Body of pancreas (tissue), 4 donors: ENCODE results near the gene TSHZ2. TPM values are rescaled to one million over a fixed set of nuclear protein-coding genes. Genes with fewer than 3 reads are reported as not detected.

ENCODE experiments used
- ATAC-seq: fragments of 150-250 bp; one replicate; pipeline ENCODE4 v1.9.1; 2016
- DNase-seq, 4 donors: peaks; one replicate each; pipeline ENCODE4 v3.0.0-alpha.2; 2019
- H3K27ac ChIP-seq, 4 donors: fragments of 200-600 bp; sonication (generic); 1 replicate in 3 of 4; 2 replicates in 1 of 4; pipeline versions ENCODE4 v1.5.1 to v1.6.1; 2016 to 2019; ENCODE audit warnings: mild to moderate bottlenecking in 1 of 4, mixed read lengths in 1 of 4, moderate library complexity in 1 of 4
- H3K27me3 ChIP-seq, 2 donors: fragments of 200-600 bp; sonication (generic); one replicate each; pipeline ENCODE4 v1.6.0; 2016; ENCODE audit warnings: mild to moderate bottlenecking in 1 of 2
- H3K36me3 ChIP-seq, 2 donors: fragments of 200-600 bp; sonication (generic); replicated peaks in 1 of 2; 2 replicates each; pipeline ENCODE4 v1.5.1; 2016; ENCODE audit warnings: low read depth in 2 of 2; ENCODE audit not compliant: insufficient read depth in 1 of 2
- H3K4me1 ChIP-seq: fragments of 200-600 bp; sonication (generic); one replicate; pipeline ENCODE4 v1.6.0; 2016
- H3K4me3 ChIP-seq, 2 donors: fragments of 200-600 bp; sonication (generic); 1 replicate in 1 of 2; 2 replicates in 1 of 2; pipeline ENCODE4 v1.5.1; 2016 to 2019
- H3K9me3 ChIP-seq, 3 donors: fragments of 200-600 bp; sonication (generic); 1 replicate in 2 of 3; 2 replicates in 1 of 3; pipeline ENCODE4 v1.5.1; 2016
- CTCF ChIP-seq, 7 experiments: fragments of 450-650 bp in 4 of 7; fragments of 200-600 bp in 3 of 7; sonication (generic) in 3 of 7; IDR thresholded peaks; one replicate each; pipeline ENCODE4 v1.5.1; 2016 to 2019; ENCODE audit warnings: antibody characterized with exemption in 7 of 7
- POLR2A ChIP-seq, 3 donors: fragments of 450-650 bp; IDR thresholded peaks; one replicate each; pipeline ENCODE4 v1.6.1; 2016; ENCODE audit warnings: antibody characterized with exemption in 3 of 3, mild to moderate bottlenecking in 2 of 3
- WGBS, 2 donors: methylation state at CpG; one replicate each; pipeline ENCODE4 v1.1.5; 2017; 5-methylcytosine and 5-hydroxymethylcytosine counted together
- intact Hi-C: fragments of 100-400 bp; cut with DNase I; formaldehyde crosslinking; loops from one replicate; pipeline ENCODE4 v1.15.1; 2023
- total RNA-seq, 2 donors: library from RNA; depleted of rRNA; stranded (reverse); fragments of >200 nt; gene quantifications; one replicate each; pipeline ENCODE4 v1.1.0, GENCODE V29; 2016

The TSHZ2 gene
- total RNA-seq, 2 donors from 2014 or later: 6.0 to 9.6 TPM

GRCh38 chr20:53205046-53205445 is 232.9 kb downstream of the TSHZ2 start:
- TF ChIP-seq POLR2A (IDR thresholded peaks at IDR 0.05): no peak
- no peak for TF ChIP-seq CTCF (IDR thresholded peaks at IDR 0.05)
- ATAC-seq: no peak
- no peaks in the 10 kb centered on the region for H3K4me1 ChIP-seq
- H3K27me3 ChIP-seq: no peaks in the 10 kb centered on the region
- no peaks in the 10 kb centered on the region for H3K36me3 ChIP-seq
- intact Hi-C loops: no loop called here
- H3K4me3 ChIP-seq: no peak overlapping the region
- DNase-seq: no peak
- 56% methylated on average over 5 of the region's 5 CpGs for WGBS, 2 donors
- no peak overlapping the region for H3K27ac ChIP-seq
- no peaks in the 10 kb centered on the region for H3K9me3 ChIP-seq

- Histone ChIP-seq H3K27ac (no peak overlapping the region), H3K4me3 (no peak overlapping the region), H3K9me3 (no peaks in the 10 kb centered on the region), H3K36me3 (no peaks in the 10 kb centered on the region), H3K4me1 (no peaks in the 10 kb centered on the region), H3K27me3 (no peaks in the 10 kb centered on the region)
- intact Hi-C loops: no loop called here
- no peak for ATAC-seq
- DNase-seq: no peak
- WGBS, 2 donors: 61 to 79% methylated on average over 11 of the region's 11 CpGs
- TF ChIP-seq CTCF (IDR thresholded peaks at IDR 0.05) (peak in 1 of 7 experiments; percentile 3), POLR2A (IDR thresholded peaks at IDR 0.05) (no peak)
These were observed 236.1 kb downstream of the TSHZ2 start for GRCh38 chr20:53208110-53208832.

- ATAC-seq (no peak), DNase-seq (no peak)
- Histone ChIP-seq H3K4me1 (no peaks in the 10 kb centered on the region), H3K9me3 (no peaks in the 10 kb centered on the region), H3K36me3 (no peaks in the 10 kb centered on the region), H3K27ac (no peak overlapping the region), H3K4me3 (no peak overlapping the region), H3K27me3 (no peaks in the 10 kb centered on the region)
- WGBS, 2 donors: 65 to 71% methylated on average over 13 of the region's 13 CpGs
- TF ChIP-seq CTCF (IDR thresholded peaks at IDR 0.05) (no peak), POLR2A (IDR thresholded peaks at IDR 0.05) (no peak)
- intact Hi-C loops: loop anchor here (10.0 kb wide), 1 partner anchor 905 kb away; no protein-coding TSS in a partner anchor
These were observed 237.9 kb downstream of the TSHZ2 start for GRCh38 chr20:53210041-53210440.

- Histone ChIP-seq H3K36me3 (no peaks in the 10 kb centered on the region), H3K4me3 (no peak overlapping the region), H3K9me3 (no peaks in the 10 kb centered on the region), H3K4me1 (no peaks in the 10 kb centered on the region), H3K27ac (no peak overlapping the region), H3K27me3 (no peaks in the 10 kb centered on the region)
- intact Hi-C loops: loop anchor here (10.0 kb wide), 1 partner anchor 906 kb away; no protein-coding TSS in a partner anchor
- TF ChIP-seq CTCF (IDR thresholded peaks at IDR 0.05): no peak
- no peak for TF ChIP-seq POLR2A (IDR thresholded peaks at IDR 0.05)
- DNase-seq (no peak), ATAC-seq (no peak)
- 64 to 87% methylated on average over 3 of the region's 3 CpGs for WGBS, 2 donors
These were observed 238.8 kb downstream of the TSHZ2 start for GRCh38 chr20:53210931-53211330.

- intact Hi-C loops: loop anchor here (10.0 kb wide), 1 partner anchor 907 kb away; no protein-coding TSS in a partner anchor
- DNase-seq: no peak
- 69 to 74% methylated on average over 5 of the region's 5 CpGs for WGBS, 2 donors
- Histone ChIP-seq H3K4me1 (no peaks in the 10 kb centered on the region), H3K27ac (no peak overlapping the region), H3K4me3 (no peak overlapping the region), H3K27me3 (no peaks in the 10 kb centered on the region), H3K9me3 (no peaks in the 10 kb centered on the region), H3K36me3 (no peaks in the 10 kb centered on the region)
- TF ChIP-seq CTCF (IDR thresholded peaks at IDR 0.05) (no peak), POLR2A (IDR thresholded peaks at IDR 0.05) (no peak)
- ATAC-seq: no peak
These were observed 239.9 kb downstream of the TSHZ2 start for GRCh38 chr20:53212018-53212417.
